Large intestine (tissue), 3 donors: ENCODE measurements around the gene GJA3. TPM values are rescaled to one million over a fixed set of nuclear protein-coding genes. Genes with fewer than 3 reads are reported as not detected.

Source experiments
- DNase-seq, 2 donors: peaks; one replicate each; pipeline versions ENCODE4 v3.0.0 to v3.0.0-alpha.2; 2013
- H3K27ac ChIP-seq: one replicate; pipeline ENCODE4 v1.5.1; 2013; ENCODE audit warnings: low read length
- H3K27me3 ChIP-seq: 2 replicates; pipeline ENCODE4 v1.6.1; 2013; ENCODE audit warnings: low read length; ENCODE audit not compliant: control insufficient read depth, insufficient read depth
- H3K36me3 ChIP-seq: 2 replicates; pipeline ENCODE4 v1.6.1; 2013; ENCODE audit warnings: low read length; ENCODE audit not compliant: control insufficient read depth, insufficient read depth
- H3K4me1 ChIP-seq: one replicate; pipeline ENCODE4 v1.6.1; 2013; ENCODE audit warnings: low read length; ENCODE audit not compliant: control insufficient read depth, insufficient read depth
- H3K4me3 ChIP-seq: one replicate; pipeline ENCODE4 v1.5.1; 2013; ENCODE audit warnings: low read length
- H3K9me3 ChIP-seq: one replicate; pipeline ENCODE4 v1.6.1; 2013; ENCODE audit warnings: mild to moderate bottlenecking, low read depth, low read length, moderate library complexity; ENCODE audit not compliant: control insufficient read depth
- WGBS: methylation state at CpG from one replicate; pipeline ENCODE4 v1.1.5; 2013; ENCODE audit warnings: low lambda C conversion rate; ENCODE audit not compliant: insufficient coverage; 5-methylcytosine and 5-hydroxymethylcytosine counted together
- polyA plus RNA-seq: library from polyadenylated mRNA; unstranded; fragments of 120-200 nt; gene quantifications from one replicate; pipeline ENCODE4 v1.2.1, GENCODE V29; 2013

The GJA3 gene
- polyA plus RNA-seq, 1 donor: 0.13 TPM

- Histone ChIP-seq H3K9me3 (no peaks in the 10 kb centered on the region), H3K4me1 (no peaks in the 10 kb centered on the region), H3K4me3 (no peak overlapping the region), H3K27me3 (no peaks in the 10 kb centered on the region), H3K36me3 (no peaks in the 10 kb centered on the region), H3K27ac (no peak overlapping the region)
- 33% methylated on average over 1 of the region's 10 CpGs for WGBS
- no peak for DNase-seq
These were observed 46.7 kb downstream of the GJA3 start for GRCh38 chr13:20114066-20114610.

- WGBS: no CpG with 5 or more reads among the region's 2 CpGs
- no peaks in the 10 kb centered on the region for H3K4me1 ChIP-seq
- H3K9me3 ChIP-seq: no peaks in the 10 kb centered on the region
- no peak for DNase-seq
- H3K27me3 ChIP-seq: peaks cover 4% of the 10 kb centered on the region
- H3K36me3 ChIP-seq: no peaks in the 10 kb centered on the region
- no peak overlapping the region for H3K4me3 ChIP-seq
- no peak overlapping the region for H3K27ac ChIP-seq
These were observed 51.8 kb downstream of the GJA3 start for GRCh38 chr13:20109037-20109436.

GRCh38 chr13:20106742-20107141, 54.1 kb downstream of the GJA3 start:
- H3K27me3 ChIP-seq: peaks cover 6% of the 10 kb centered on the region
- DNase-seq: peak in 1 of 2 donors; percentile 36
- H3K4me3 ChIP-seq: no peak overlapping the region
- no peaks in the 10 kb centered on the region for H3K4me1 ChIP-seq
- WGBS: 0% methylated on average over 1 of the region's 4 CpGs
- H3K9me3 ChIP-seq: no peaks in the 10 kb centered on the region
- no peak overlapping the region for H3K27ac ChIP-seq
- H3K36me3 ChIP-seq: no peaks in the 10 kb centered on the region

- Histone ChIP-seq H3K27ac (no peak overlapping the region), H3K4me3 (no peak overlapping the region), H3K27me3 (peaks cover 6% of the 10 kb centered on the region), H3K9me3 (no peaks in the 10 kb centered on the region), H3K36me3 (no peaks in the 10 kb centered on the region), H3K4me1 (no peaks in the 10 kb centered on the region)
- no peak for DNase-seq
- no CpG with 5 or more reads among the region's 13 CpGs for WGBS
These were observed 55.6 kb downstream of the GJA3 start for GRCh38 chr13:20105161-20105689.

GRCh38 chr13:20102525-20103180, 58.2 kb downstream of the GJA3 start:
- Histone ChIP-seq H3K27me3 (peaks cover 8% of the 10 kb centered on the region), H3K36me3 (no peaks in the 10 kb centered on the region), H3K9me3 (no peaks in the 10 kb centered on the region), H3K4me3 (no peak overlapping the region), H3K4me1 (no peaks in the 10 kb centered on the region), H3K27ac (no peak overlapping the region)
- DNase-seq: no peak
- 86% methylated on average over 1 of the region's 9 CpGs for WGBS

GRCh38 chr13:20101467-20102316, 59.2 kb downstream of the GJA3 start:
- no peaks in the 10 kb centered on the region for H3K4me1 ChIP-seq
- no peak for DNase-seq
- no peaks in the 10 kb centered on the region for H3K36me3 ChIP-seq
- no peak overlapping the region for H3K4me3 ChIP-seq
- WGBS: 50% methylated on average over 1 of the region's 8 CpGs
- peaks cover 6% of the 10 kb centered on the region for H3K27me3 ChIP-seq
- no peak overlapping the region for H3K27ac ChIP-seq
- H3K9me3 ChIP-seq: no peaks in the 10 kb centered on the region

GRCh38 chr13:20099319-20099718, 61.5 kb downstream of the GJA3 start:
- no peak overlapping the region for H3K4me3 ChIP-seq
- no peak for DNase-seq
- H3K27me3 ChIP-seq: peaks cover 4% of the 10 kb centered on the region
- no peaks in the 10 kb centered on the region for H3K36me3 ChIP-seq
- H3K27ac ChIP-seq: no peak overlapping the region
- no peaks in the 10 kb centered on the region for H3K4me1 ChIP-seq
- no peaks in the 10 kb centered on the region for H3K9me3 ChIP-seq
- WGBS: 70% methylated on average over 2 of the region's 9 CpGs

GRCh38 chr13:20093951-20094350, 66.9 kb downstream of the GJA3 start:
- peak; percentile 14 to 60 for DNase-seq
- Histone ChIP-seq H3K36me3 (no peaks in the 10 kb centered on the region), H3K4me1 (peaks cover 2% of the 10 kb centered on the region), H3K27me3 (peaks cover under 1% of the 10 kb centered on the region), H3K27ac (no peak overlapping the region), H3K4me3 (no peak overlapping the region), H3K9me3 (no peaks in the 10 kb centered on the region)
- WGBS: no CpG with 5 or more reads among the region's 6 CpGs

- no peak for DNase-seq
- Histone ChIP-seq H3K27ac (no peak overlapping the region), H3K27me3 (no peaks in the 10 kb centered on the region), H3K4me3 (no peak overlapping the region), H3K4me1 (peaks cover 2% of the 10 kb centered on the region), H3K36me3 (peaks cover 5% of the 10 kb centered on the region), H3K9me3 (no peaks in the 10 kb centered on the region)
- 80% methylated on average over 1 of the region's 1 CpG for WGBS
These were observed 70.5 kb downstream of the GJA3 start for GRCh38 chr13:20090349-20090748.
